OCI-M1 (cell line): ENCODE measurements around the gene TRIM7.
"Not testable (repeated sequence)": the region's sequence is repeated elsewhere in the genome, so short reads cannot be mapped to it uniquely, and the experiment has no call there.

Experiments
- DNase-seq: peaks from one replicate; lab custom pipeline; 2025; lab: John Stamatoyannopoulos, UW

TRIM7 gene

GRCh38 chr5:181173027-181173419 lies 32.0 kb downstream of the TRIM7 start:
- DNase-seq, result no peak

GRCh38 chr5:181171782-181172181 lies 33.2 kb downstream of the TRIM7 start:
- DNase-seq, result no peak

GRCh38 chr5:181170996-181171395 lies 34.0 kb downstream of the TRIM7 start:
- DNase-seq, result no peak

GRCh38 chr5:181170237-181170825 lies 34.7 kb downstream of the TRIM7 start:
- DNase-seq, result no peak

GRCh38 chr5:181169459-181170236 lies 35.3 kb downstream of the TRIM7 start:
- peak; percentile 95 for DNase-seq

- DNase-seq, result peak; percentile 54
Measured at GRCh38 chr5:181168595-181169118, 36.3 kb downstream of the TRIM7 start.

GRCh38 chr5:181167814-181168488 lies 37.0 kb downstream of the TRIM7 start:
- DNase-seq, result peak; percentile 67

GRCh38 chr5:181166812-181167733 lies 37.9 kb downstream of the TRIM7 start:
- DNase-seq, result peak; percentile 15

GRCh38 chr5:181164076-181164952 lies 40.7 kb downstream of the TRIM7 start:
- peak; percentile 85 for DNase-seq

GRCh38 chr5:181163487-181164075 lies 41.4 kb downstream of the TRIM7 start:
- peak; percentile 90 for DNase-seq

GRCh38 chr5:181161534-181162175 lies 43.3 kb downstream of the TRIM7 start:
- peak; percentile 40 for DNase-seq

GRCh38 chr5:181160755-181161533 lies 44.1 kb downstream of the TRIM7 start:
- not testable (repeated sequence) for DNase-seq

- DNase-seq, result peak; percentile 7
Measured at GRCh38 chr5:181160152-181160754, 44.7 kb downstream of the TRIM7 start.

GRCh38 chr5:181159286-181160151 lies 45.5 kb downstream of the TRIM7 start:
- peak; percentile 94 for DNase-seq

- DNase-seq, result no peak
Measured at GRCh38 chr5:181158869-181159268, 46.1 kb downstream of the TRIM7 start.

- DNase-seq, result no peak
Measured at GRCh38 chr5:181156758-181157157, 48.2 kb downstream of the TRIM7 start.

GRCh38 chr5:181153814-181154213 lies 51.2 kb downstream of the TRIM7 start:
- no peak for DNase-seq

- no peak for DNase-seq
Measured at GRCh38 chr5:181152406-181152805, 52.6 kb downstream of the TRIM7 start.
